Type B pancreatic cell (in vitro differentiated cells): ENCODE data around the gene ECT2L. TPM values are rescaled to one million over a fixed set of nuclear protein-coding genes. Genes with fewer than 3 reads are reported as not detected.
A peak's percentile ranks its signal among the peaks of the same experiment; 100 is the strongest.

Experiments
- DNase-seq: peaks from one replicate; pipeline ENCODE4 v3.0.0; 2021; ENCODE audit warnings: mixed read lengths; ENCODE audit not compliant: unreplicated experiment; ENCODE audit errors: extremely low spot score
- H3K27ac Mint-ChIP-seq: 2 replicates; pipeline ENCODE4 v1.8.0; 2021; ENCODE audit warnings: mild to moderate bottlenecking, mixed read lengths
- H3K27me3 Mint-ChIP-seq: 2 replicates; pipeline ENCODE4 v1.8.0; 2021; ENCODE audit warnings: mixed read lengths
- H3K36me3 Mint-ChIP-seq: 2 replicates; pipeline ENCODE4 v1.8.0; 2021; ENCODE audit warnings: mixed read lengths
- H3K4me1 Mint-ChIP-seq: one replicate; pipeline ENCODE4 v1.8.0; 2021; ENCODE audit warnings: mixed read lengths; ENCODE audit not compliant: unreplicated experiment
- H3K4me3 Mint-ChIP-seq: 2 replicates; pipeline ENCODE4 v1.8.0; 2021; ENCODE audit warnings: mild to moderate bottlenecking, mixed read lengths
- H3K9me3 Mint-ChIP-seq: 2 replicates; pipeline ENCODE4 v1.8.0; 2021; ENCODE audit warnings: mixed read lengths
- CTCF ChIP-seq: fragments of 200-600 bp; sonication (generic); conservative IDR thresholded peaks from 2 replicates; pipeline ENCODE4 v1.5.0; 2021; ENCODE audit warnings: antibody characterized with exemption, mild to moderate bottlenecking
- total RNA-seq: library from RNA; stranded (reverse); gene quantifications from 2 replicates; pipeline ENCODE4 v1.2.1, GENCODE V29; 2021; ENCODE audit warnings: low replicate concordance

Gene ECT2L
- total RNA-seq, 1 donor from 2014 or later: 0.07 TPM

GRCh38 chr6:138907167-138907566, 111.3 kb downstream of the ECT2L start:
- Mint-ChIP-seq H3K9me3 (no peaks in the 10 kb centered on the region), H3K4me1 (no peaks in the 10 kb centered on the region), H3K27ac (no peak overlapping the region), H3K36me3 (peaks cover 42% of the 10 kb centered on the region), H3K4me3 (no peak overlapping the region), H3K27me3 (no peaks in the 10 kb centered on the region)
- no peak for DNase-seq
- no peak for TF ChIP-seq CTCF

DNA sequence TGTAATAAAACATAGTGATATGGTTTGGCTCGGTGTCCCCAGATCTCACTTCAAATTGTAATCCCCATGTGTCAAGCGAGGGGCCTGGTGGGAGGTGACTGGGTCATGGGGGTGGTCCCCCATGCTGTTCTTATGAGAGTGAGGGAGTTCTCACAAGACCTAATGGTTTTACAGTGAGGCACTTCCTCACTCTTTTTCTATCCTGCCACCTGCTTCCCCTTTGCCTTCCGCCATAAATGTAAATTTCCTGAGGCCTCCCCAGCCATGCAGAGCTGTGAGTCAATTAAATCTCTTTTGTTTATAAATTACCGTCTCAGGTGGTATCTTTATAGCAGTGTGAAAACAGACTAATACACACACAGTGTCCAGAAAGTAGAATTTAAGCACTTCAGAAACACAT, 113.6 kb downstream of the ECT2L start:
- Mint-ChIP-seq H3K9me3 (no peaks in the 10 kb centered on the region), H3K36me3 (peaks cover 62% of the 10 kb centered on the region), H3K27ac (no peak overlapping the region), H3K4me1 (no peaks in the 10 kb centered on the region), H3K4me3 (no peak overlapping the region), H3K27me3 (no peaks in the 10 kb centered on the region)
- no peak for TF ChIP-seq CTCF
- no peak for DNase-seq

DNA sequence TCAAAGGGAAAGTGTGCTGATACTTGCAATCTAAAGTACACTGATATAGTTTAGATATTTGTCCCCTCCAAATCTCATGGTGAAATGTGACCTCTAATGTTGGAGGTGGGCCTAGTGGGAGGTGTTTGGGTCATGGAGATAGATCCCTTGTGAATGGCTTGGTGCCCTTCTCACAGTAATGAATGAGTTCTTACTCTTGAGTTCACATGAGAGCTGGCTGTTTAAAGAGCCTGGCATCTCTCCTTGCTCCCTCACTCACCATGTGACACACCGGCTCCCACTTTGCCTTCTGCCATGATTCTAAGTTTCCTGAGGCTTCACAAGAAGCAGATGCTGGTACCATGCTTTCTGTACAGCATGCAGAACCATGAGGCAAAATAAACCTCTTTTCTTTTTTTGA, 114.1 kb downstream of the ECT2L start:
- no peaks in the 10 kb centered on the region for H3K27me3 Mint-ChIP-seq
- H3K36me3 Mint-ChIP-seq: peaks cover 63% of the 10 kb centered on the region
- no peak for DNase-seq
- no peak overlapping the region for H3K4me3 Mint-ChIP-seq
- H3K27ac Mint-ChIP-seq: no peak overlapping the region
- H3K4me1 Mint-ChIP-seq: no peaks in the 10 kb centered on the region
- no peaks in the 10 kb centered on the region for H3K9me3 Mint-ChIP-seq
- TF ChIP-seq CTCF: no peak

DNA sequence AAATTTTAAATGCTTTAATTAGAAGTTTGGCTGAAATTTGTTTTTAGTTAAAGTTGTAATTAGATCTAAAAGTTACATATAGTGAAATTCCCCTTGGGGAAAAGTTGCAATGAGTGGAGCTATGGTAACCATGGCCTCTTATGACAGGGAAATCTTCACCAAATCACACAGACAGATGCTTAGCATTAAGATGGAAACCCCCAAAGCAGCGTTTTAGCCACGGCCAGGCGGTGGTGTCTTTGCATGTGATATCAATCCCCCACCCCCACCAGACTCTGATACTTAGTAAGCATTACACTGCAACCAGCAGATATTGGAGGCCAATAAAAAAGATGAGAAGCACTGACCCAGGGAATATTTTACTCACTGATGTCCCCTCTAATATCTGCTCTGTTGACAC, 116.4 kb downstream of the ECT2L start:
- H3K9me3 Mint-ChIP-seq: no peaks in the 10 kb centered on the region
- no peak overlapping the region for H3K27ac Mint-ChIP-seq
- no peak for DNase-seq
- H3K4me1 Mint-ChIP-seq: no peaks in the 10 kb centered on the region
- TF ChIP-seq CTCF: no peak
- H3K36me3 Mint-ChIP-seq: peaks cover 52% of the 10 kb centered on the region
- no peaks in the 10 kb centered on the region for H3K27me3 Mint-ChIP-seq
- H3K4me3 Mint-ChIP-seq: no peak overlapping the region

GRCh38 chr6:138914701-138915100, 118.8 kb downstream of the ECT2L start:
- Mint-ChIP-seq H3K27ac (peak overlapping the region; percentile 65), H3K36me3 (peaks cover 50% of the 10 kb centered on the region), H3K4me3 (no peak overlapping the region), H3K27me3 (no peaks in the 10 kb centered on the region), H3K4me1 (no peaks in the 10 kb centered on the region), H3K9me3 (no peaks in the 10 kb centered on the region)
- TF ChIP-seq CTCF: no peak
- DNase-seq: no peak

- H3K4me3 Mint-ChIP-seq: no peak overlapping the region
- H3K36me3 Mint-ChIP-seq: peaks cover 14% of the 10 kb centered on the region
- no peaks in the 10 kb centered on the region for H3K27me3 Mint-ChIP-seq
- no peak for DNase-seq
- TF ChIP-seq CTCF: no peak
- no peaks in the 10 kb centered on the region for H3K9me3 Mint-ChIP-seq
- no peaks in the 10 kb centered on the region for H3K4me1 Mint-ChIP-seq
- H3K27ac Mint-ChIP-seq: no peak overlapping the region
Measured at GRCh38 chr6:138920906-138921305, 125.0 kb downstream of the ECT2L start.
